Astrocyte of the spinal cord (primary cell): ENCODE measurements around the gene CELSR2.

Experiments used
- DNase-seq: peaks from one replicate; pipeline ENCODE4 v3.0.0; 2011; ENCODE audit warnings: low read depth, low spot score
- H3K4me3 ChIP-seq: 2 replicates; pipeline ENCODE4 v1.5.1; 2011; ENCODE audit warnings: low read depth, mild to moderate bottlenecking, low read length, moderate library complexity
- CTCF ChIP-seq: IDR thresholded peaks from 2 replicates; pipeline ENCODE4 v1.5.1; 2012; ENCODE audit warnings: low read depth, mild to moderate bottlenecking, low read length, inconsistent platforms
- in situ Hi-C: cut with HindIII; loops from 2 replicates; pipeline ENCODE4 v1.10.0; 2017; ENCODE audit warnings: low sequenced_read_pairs

Gene CELSR2

GRCh38 chr1:109272831-109273547 is 23.6 kb downstream of the CELSR2 start:
- DNase-seq: no peak
- no peak for TF ChIP-seq CTCF
- H3K4me3 ChIP-seq: no peak overlapping the region
- in situ Hi-C loops: no loop called here

- H3K4me3 ChIP-seq: no peak overlapping the region
- no peak for DNase-seq
- no peak for TF ChIP-seq CTCF
- in situ Hi-C loops: no loop called here
Measured at GRCh38 chr1:109273570-109274288, 24.4 kb downstream of the CELSR2 start.

- peak; percentile 34 for DNase-seq
- TF ChIP-seq CTCF: no peak
- no peak overlapping the region for H3K4me3 ChIP-seq
- in situ Hi-C loops: no loop called here
Measured at GRCh38 chr1:109274533-109275476, 25.5 kb downstream of the CELSR2 start.

GRCh38 chr1:109275706-109276345 is 26.5 kb downstream of the CELSR2 start:
- in situ Hi-C loops: no loop called here
- TF ChIP-seq CTCF: no peak
- H3K4me3 ChIP-seq: no peak overlapping the region
- DNase-seq: peak; percentile 74

GRCh38 chr1:109277434-109278204 is 28.3 kb downstream of the CELSR2 start:
- in situ Hi-C loops: no loop called here
- peak; percentile 58 for DNase-seq
- H3K4me3 ChIP-seq: no peak overlapping the region

More at GRCh38 chr1:109277434-109278204, 28.3 kb downstream of the CELSR2 start:
- TF ChIP-seq CTCF: peak; percentile 93
